GM12878 (cell line): ENCODE measurements around the gene MYO9B. TPM values are rescaled to one million over a fixed set of nuclear protein-coding genes. Genes with fewer than 3 reads are reported as not detected.

Source experiments
- ATAC-seq: fragments of 200-7000 bp; cut with Tn5 transposase; 3 replicates; pipeline ENCODE4 v1.9.1; 2020; ENCODE audit warnings: mild to moderate bottlenecking, moderate library complexity
- BruUV-seq: library from RNA; stranded (reverse); fragments of 400-500 nt; replicated peaks from 2 replicates; lab custom pipeline; 2021; lab: Mats Ljungman, UMichigan
- CTCF ChIA-PET: fragments of 300-600 bp; sonication (Branson Sonifier 250); formaldehyde crosslinking; extraction: SDS; loops from one replicate; lab custom pipeline; 2021; ENCODE audit warnings: inconsistent platforms; lab: Yijun Ruan, JAX
- POLR2A ChIA-PET: fragments of 350-600 bp; formaldehyde crosslinking; extraction: SDS; loops from one replicate; lab custom pipeline; 2021; ENCODE audit warnings: inconsistent platforms; lab: Charles Lee
- RAD21 ChIA-PET: fragments of 300-600 bp; sonication (Branson Sonifier 250); formaldehyde crosslinking; loops from one replicate; lab custom pipeline; 2023; ENCODE audit warnings: antibody characterized with exemption; ENCODE audit not compliant: unreplicated experiment; lab: Charles Lee
- SMC1A ChIA-PET: fragments of 300-600 bp; sonication (Branson Sonifier 250); formaldehyde crosslinking; loops from one replicate; lab custom pipeline; 2023; ENCODE audit not compliant: unreplicated experiment, uncharacterized antibody; lab: Charles Lee
- DNase-seq: peaks from one replicate; pipeline ENCODE4 v3.0.0-alpha.2; 2011; ENCODE audit warnings: low read depth, low spot score
- FAIRE-seq: peaks from 3 replicates; lab custom pipeline; 2011; peaks lifted over from hg19 to GRCh38; lab: Jason Lieb, UNC
- H2AFZ ChIP-seq: 2 replicates; pipeline ENCODE4 v1.6.0; 2011; ENCODE audit warnings: low read depth, low read length, control low read depth; ENCODE audit not compliant: control insufficient read depth
- H3K27ac ChIP-seq: 2 replicates; pipeline ENCODE4 v1.5.1; 2011; ENCODE audit warnings: control low read depth; ENCODE audit not compliant: control insufficient read depth, insufficient read depth
- H3K27me3 ChIP-seq, 2 experiments: replicated peaks in 1 of 2; 2 replicates each; pipeline versions ENCODE4 v1.6.0 to v1.6.1; 2011; ENCODE audit warnings: low read length in 1 of 2; ENCODE audit not compliant: control insufficient read depth in 2 of 2, insufficient read depth in 2 of 2
- H3K36me3 ChIP-seq, 2 experiments: 2 replicates each; pipeline ENCODE4 v1.5.1; 2011; ENCODE audit warnings: low read length in 1 of 2; ENCODE audit not compliant: control insufficient read depth in 2 of 2, insufficient read depth in 2 of 2
- H3K4me1 ChIP-seq: 2 replicates; pipeline ENCODE4 v1.6.1; 2011; ENCODE audit warnings: mild to moderate bottlenecking, low read length, moderate library complexity, mixed read lengths; ENCODE audit not compliant: control insufficient read depth, insufficient read depth
- H3K4me2 ChIP-seq: 2 replicates; pipeline ENCODE4 v1.6.0; 2011; ENCODE audit warnings: control low read depth; ENCODE audit not compliant: control insufficient read depth, insufficient read depth
- H3K4me3 ChIP-seq: fragments of 200-600 bp; sonication (generic); 2 replicates; pipeline ENCODE4 v1.5.1; 2016
- H3K79me2 ChIP-seq: 2 replicates; pipeline ENCODE4 v1.6.0; 2011; ENCODE audit warnings: low read length; ENCODE audit not compliant: control insufficient read depth, insufficient read depth
- H3K9ac ChIP-seq: 2 replicates; pipeline ENCODE4 v1.8.0; 2011; ENCODE audit warnings: low read length, control low read depth, mixed read lengths; ENCODE audit not compliant: control insufficient read depth, insufficient read depth
- H3K9me3 ChIP-seq: replicated peaks from 3 replicates; pipeline ENCODE4 v1.5.1; 2011; ENCODE audit warnings: mild to moderate bottlenecking, low read length; ENCODE audit not compliant: control insufficient read depth, insufficient read depth
- H4K20me1 ChIP-seq: 2 replicates; pipeline ENCODE4 v1.6.0; 2011; ENCODE audit not compliant: control insufficient read depth, insufficient read depth
- CHD4 ChIP-seq: fragments of 200-600 bp; sonication (generic); IDR thresholded peaks from 2 replicates; pipeline ENCODE4 v1.6.1; 2016; ENCODE audit warnings: mild to moderate bottlenecking
- EED ChIP-seq: sonication (generic); IDR thresholded peaks from 2 replicates; pipeline ENCODE4 v1.6.1; 2016; ENCODE audit warnings: antibody characterized with exemption, low read depth
- EP300 ChIP-seq, 2 experiments: fragments of 150-350 bp in 1 of 2; IDR thresholded peaks; 2 replicates each; pipeline ENCODE4 v1.6.1; 2011 to 2012; ENCODE audit warnings: low read depth in 2 of 2, low read length in 2 of 2, borderline replicate concordance in 1 of 2, improper control_type of control experiment in 1 of 2, inconsistent platforms in 1 of 2; ENCODE audit not compliant: control insufficient read depth in 1 of 2
- EZH2 ChIP-seq: IDR thresholded peaks from 2 replicates; pipeline ENCODE4 v1.6.1; 2012; ENCODE audit warnings: low read depth, mild to moderate bottlenecking, control low read depth, inconsistent platforms, low read length, borderline replicate concordance; ENCODE audit not compliant: control insufficient read depth
- FOXK2 ChIP-seq: fragments of 450-650 bp; IDR thresholded peaks from 2 replicates; pipeline ENCODE4 v1.6.1; 2017; ENCODE audit warnings: mild to moderate bottlenecking, moderate library complexity
- IKZF1 ChIP-seq: fragments of 450-650 bp; conservative IDR thresholded peaks from 2 replicates; pipeline ENCODE4 v1.6.1; 2017; ENCODE audit warnings: antibody characterized with exemption, mild to moderate bottlenecking
- IKZF2 ChIP-seq, 2 experiments: fragments of 450-650 bp; IDR thresholded peaks; 2 replicates each; pipeline ENCODE4 v1.6.1; 2017; ENCODE audit warnings: mild to moderate bottlenecking in 2 of 2, moderate library complexity in 2 of 2
- NR2F1 ChIP-seq: fragments of 450-650 bp; conservative IDR thresholded peaks from 2 replicates; pipeline ENCODE4 v1.6.1; 2017; ENCODE audit warnings: mild to moderate bottlenecking
- PML ChIP-seq: IDR thresholded peaks from 2 replicates; pipeline ENCODE4 v1.6.1; 2012; ENCODE audit warnings: low read length, inconsistent platforms
- POLR2AphosphoS5 ChIP-seq: IDR thresholded peaks from 2 replicates; pipeline ENCODE4 v1.6.1; 2011; ENCODE audit warnings: mild to moderate bottlenecking, low read length, inconsistent platforms
- RB1 ChIP-seq: fragments of 450-650 bp; formaldehyde crosslinking; IDR thresholded peaks from 2 replicates; pipeline ENCODE4 v1.6.1; 2017; ENCODE audit warnings: mild to moderate bottlenecking, borderline replicate concordance
- STAT1 ChIP-seq: fragments of 450-650 bp; conservative IDR thresholded peaks from 2 replicates; pipeline ENCODE4 v1.6.1; 2014; ENCODE audit warnings: antibody characterized with exemption, mild to moderate bottlenecking
- ZNF217 ChIP-seq: fragments of 450-650 bp; IDR thresholded peaks from 2 replicates; pipeline ENCODE4 v1.6.1; 2017; ENCODE audit warnings: antibody characterized with exemption, mild to moderate bottlenecking
- ZNF687 ChIP-seq: fragments of 450-650 bp; IDR thresholded peaks from 2 replicates; pipeline ENCODE4 v1.6.1; 2017; ENCODE audit warnings: mild to moderate bottlenecking, moderate library complexity
- WGBS: methylation state at CpG from one replicate; pipeline ENCODE4 v1.1.6; 2016; ENCODE audit warnings: low lambda C conversion rate; ENCODE audit not compliant: insufficient replicate concordance, insufficient coverage; ENCODE audit errors: missing lambda C conversion rate; 5-methylcytosine and 5-hydroxymethylcytosine counted together
- in situ Hi-C: fragments of 300-500 bp; cut with MboI; formaldehyde crosslinking; loops from 9 replicates; pipeline ENCODE4 v1.14.3; 2018; ENCODE audit warnings: mixed read lengths
- intact Hi-C: fragments of 100-400 bp; cut with micrococcal nuclease; formaldehyde crosslinking; loops from one replicate; pipeline ENCODE4 v1.14.2; 2022; ENCODE audit not compliant: unreplicated experiment
- polyA plus RNA-seq, 11 experiments: library from polyadenylated mRNA; depleted of rRNA in 4 of 11; unstranded in 6 of 11; stranded (reverse) in 5 of 11; fragments of >200 nt; fragmentation: Nextera tagmentation in 4 of 11; fragmentation: Illumina TruSeq in 1 of 11; extraction: Ambion mirVana in 4 of 11; extraction: Trizol in 1 of 11; gene quantifications; 1 replicate in 1 of 11; 2 replicates in 10 of 11; pipeline versions ENCODE4 v1.2.1 to v1.2.3, GENCODE V29; 2011 to 2016; ENCODE audit warnings: inconsistent platforms in 2 of 11, missing spikeins in 2 of 11, low read depth in 1 of 11
- total RNA-seq, 4 experiments: library from RNA; depleted of rRNA in 3 of 4; stranded (reverse); fragments of >200 nt in 3 of 4; fragmentation: Illumina TruSeq in 1 of 4; extraction: Trizol in 1 of 4; gene quantifications; 2 replicates each; pipeline versions ENCODE4 v1.2.1 to v1.2.3, GENCODE V29; 2013 to 2021
- TF ChIP-seq, protein P1 (sequence below): fragments of 450-650 bp; formaldehyde crosslinking; IDR thresholded peaks from 2 replicates; pipeline ENCODE4 v1.4.0; 2022; ENCODE audit warnings: mild to moderate bottlenecking, moderate library complexity

MYO9B gene
- total and polyA plus RNA-seq, 10 of the 15 experiments (the other 5 are each of a cell fraction or from before 2014, with no cell fraction given): 5.4 to 165 (median 45.8) TPM

GRCh38 chr19:17183858-17184321 is 108.3 kb downstream of the MYO9B start:
- ATAC-seq (peak; percentile 80), FAIRE-seq (peak; percentile 91), DNase-seq (peak; percentile 45)
- BruUV-seq: TSS peak; percentile 70
- H3K9me3 ChIP-seq: no peaks in the 10 kb centered on the region
- ChIA-PET POLR2A (interaction anchor here (0.7 to 1.4 kb wide), 5 partner anchors 13 to 105 kb away, joined by 3 to 9 read pairs (median 4); partner anchors contain the start of gene USE1), CTCF (interaction anchor here (1.0 to 1.7 kb wide), 10 partner anchors 10 to 115 kb away, joined by 3 to 7 read pairs (median 4); partner anchors contain the start of genes ANKLE1, BABAM1 and MYO9B), SMC1A (interaction anchor here (0.6 to 1.6 kb wide), 14 partner anchors 13 to 419 kb away, joined by 3 to 5 read pairs (median 3); no protein-coding TSS in a partner anchor), RAD21 (interaction anchor here (0.9 to 2.1 kb wide), 10 partner anchors 14 to 469 kb away, joined by 3 to 12 read pairs (median 5); partner anchors contain the start of gene BABAM1)
- peak overlapping the region; percentile 69; the same call in 1 of the 2 replicates for H3K9ac ChIP-seq
- H3K79me2 ChIP-seq: no peaks in the 10 kb centered on the region
- H3K27me3 ChIP-seq: no peaks in the 10 kb centered on the region
- in situ Hi-C loops: no loop called here
- H3K36me3 ChIP-seq: peaks cover 23 to 32% of the 10 kb centered on the region in 2 experiments; a peak in 3 of 4 replicates
- intact Hi-C loops: loop anchor here (10.0 kb wide), 1 partner anchor 119 kb away; no protein-coding TSS in a partner anchor
- no peak overlapping the region for H3K4me3 ChIP-seq
- peaks cover 24% of the 10 kb centered on the region for H3K4me1 ChIP-seq
- H3K27ac ChIP-seq: peak overlapping the region; percentile 87
- H3K4me2 ChIP-seq: peak overlapping the region; percentile 92
- peak overlapping the region; percentile 51 for H2AFZ ChIP-seq
- WGBS: 4% methylated on average over 11 of the region's 11 CpGs
- H4K20me1 ChIP-seq: no peaks in the 10 kb centered on the region
- TF ChIP-seq IKZF1: peak; percentile 41
- TF ChIP-seq FOXK2: no peak
- no peak for TF ChIP-seq NR2F1
- 0 out of 2 replicates have a peak, but pooled peaks have one; percentile 24 for TF ChIP-seq PML
- TF ChIP-seq EP300 (IDR thresholded peaks at IDR 0.05; ENCODE audit: borderline replicate concordance in 1 of 2, control insufficient read depth in 1 of 2, low read depth in 2 of 2, low read length in 2 of 2): no peak; a peak in 1 of 4 replicates
- TF ChIP-seq RB1: no peak
- TF ChIP-seq, protein P1, sequence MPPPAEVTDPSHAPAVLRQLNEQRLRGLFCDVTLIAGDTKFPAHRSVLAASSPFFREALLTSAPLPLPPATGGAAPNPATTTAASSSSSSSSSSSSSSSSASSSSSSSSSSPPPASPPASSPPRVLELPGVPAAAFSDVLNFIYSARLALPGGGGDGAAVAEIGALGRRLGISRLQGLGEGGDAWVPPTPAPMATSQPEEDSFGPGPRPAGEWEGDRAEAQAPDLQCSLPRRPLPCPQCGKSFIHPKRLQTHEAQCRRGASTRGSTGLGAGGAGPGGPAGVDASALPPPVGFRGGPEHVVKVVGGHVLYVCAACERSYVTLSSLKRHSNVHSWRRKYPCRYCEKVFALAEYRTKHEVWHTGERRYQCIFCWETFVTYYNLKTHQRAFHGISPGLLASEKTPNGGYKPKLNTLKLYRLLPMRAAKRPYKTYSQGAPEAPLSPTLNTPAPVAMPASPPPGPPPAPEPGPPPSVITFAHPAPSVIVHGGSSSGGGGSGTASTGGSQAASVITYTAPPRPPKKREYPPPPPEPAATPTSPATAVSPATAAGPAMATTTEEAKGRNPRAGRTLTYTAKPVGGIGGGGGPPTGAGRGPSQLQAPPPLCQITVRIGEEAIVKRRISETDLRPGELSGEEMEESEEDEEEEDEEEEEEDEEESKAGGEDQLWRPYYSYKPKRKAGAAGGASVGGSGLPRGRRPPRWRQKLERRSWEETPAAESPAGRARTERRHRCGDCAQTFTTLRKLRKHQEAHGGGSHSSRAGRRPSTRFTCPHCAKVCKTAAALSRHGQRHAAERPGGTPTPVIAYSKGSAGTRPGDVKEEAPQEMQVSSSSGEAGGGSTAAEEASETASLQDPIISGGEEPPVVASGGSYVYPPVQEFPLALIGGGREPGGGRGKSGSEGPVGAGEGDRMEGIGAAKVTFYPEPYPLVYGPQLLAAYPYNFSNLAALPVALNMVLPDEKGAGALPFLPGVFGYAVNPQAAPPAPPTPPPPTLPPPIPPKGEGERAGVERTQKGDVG (CRISPR knock-in tag): no peak
- no peak for TF ChIP-seq EZH2
- TF ChIP-seq CHD4: no peak
- TF ChIP-seq EED: peak; percentile 16; the same call in 1 of the 2 replicates
- TF ChIP-seq STAT1: no peak
- TF ChIP-seq IKZF2 (IDR thresholded peaks at IDR 0.05): peak; percentile 41 to 61; a peak in 3 of 4 replicates
- TF ChIP-seq ZNF687: no peak
- no peak; the same call in 1 of the 2 replicates for TF ChIP-seq POLR2AphosphoS5
- TF ChIP-seq ZNF217: no peak
